Inferior parietal cortex (tissue), 1 donor: Measurements from ENCODE around the gene SNAPC2.
A peak's percentile ranks its signal among the peaks of the same experiment; 100 is the strongest.

Experiments used
- DNase-seq: peaks from one replicate; pipeline ENCODE4 v3.0.0-alpha.2; 2016; ENCODE audit errors: extremely low spot score

Gene SNAPC2, protein sequence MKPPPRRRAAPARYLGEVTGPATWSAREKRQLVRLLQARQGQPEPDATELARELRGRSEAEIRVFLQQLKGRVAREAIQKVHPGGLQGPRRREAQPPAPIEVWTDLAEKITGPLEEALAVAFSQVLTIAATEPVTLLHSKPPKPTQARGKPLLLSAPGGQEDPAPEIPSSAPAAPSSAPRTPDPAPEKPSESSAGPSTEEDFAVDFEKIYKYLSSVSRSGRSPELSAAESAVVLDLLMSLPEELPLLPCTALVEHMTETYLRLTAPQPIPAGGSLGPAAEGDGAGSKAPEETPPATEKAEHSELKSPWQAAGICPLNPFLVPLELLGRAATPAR

GRCh38 chr19:7919610-7920518 is at the start of gene SNAPC2:
Gene SNAPC2 (plus strand): TSS chr19:7920338. CDS start chr19:7920367, 29 bp downstream.
- peak; percentile 90 for DNase-seq

- peak; percentile 46 for DNase-seq
These were observed 49.3 kb upstream of the SNAPC2 start for GRCh38 chr19:7870571-7871436.

DNA sequence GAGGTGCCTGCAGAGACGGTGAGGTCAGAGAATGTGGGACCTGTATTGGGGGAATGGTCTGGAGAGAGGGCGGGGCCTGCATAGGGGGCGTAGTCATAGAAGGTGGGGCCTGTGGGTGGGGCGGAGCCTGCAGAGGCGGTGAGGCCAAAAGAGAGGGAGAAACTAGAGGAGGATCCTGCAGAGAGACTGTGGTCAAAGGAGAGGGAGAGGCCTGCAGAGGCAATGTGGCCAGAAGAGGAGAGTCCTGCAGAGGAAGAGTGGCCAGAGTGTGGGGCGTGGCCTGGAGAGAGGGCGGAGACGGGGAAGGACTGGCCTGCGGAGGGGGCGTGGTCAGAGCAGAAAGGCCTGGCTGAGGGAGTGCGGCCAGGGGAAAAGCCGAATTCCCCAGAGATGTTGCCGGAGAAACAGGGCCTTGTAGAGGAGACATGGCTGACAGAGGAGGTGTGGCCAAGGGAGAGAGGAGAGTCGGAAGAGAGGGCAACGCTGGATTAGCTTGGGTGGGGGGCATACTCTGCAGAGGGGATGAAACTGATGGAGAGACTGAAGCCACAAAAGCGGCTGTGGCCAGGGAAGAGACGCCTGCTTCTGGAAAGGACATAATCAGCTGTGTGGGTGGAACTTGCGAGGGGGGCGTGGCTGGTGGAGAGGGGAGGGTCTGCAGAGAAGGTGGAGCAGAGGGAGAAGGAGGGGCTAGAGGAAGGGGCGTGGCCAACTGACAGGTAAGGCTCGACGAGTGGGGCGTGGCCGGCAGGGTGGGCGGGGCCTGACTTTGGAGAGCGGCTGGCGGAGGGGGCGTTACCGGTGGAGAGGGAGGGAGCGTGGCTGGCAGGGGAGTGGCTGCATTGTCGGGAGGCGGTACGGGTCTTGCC is 48.5 kb upstream of the SNAPC2 start:
- DNase-seq, result peak; percentile 55

GRCh38 chr19:7872306-7873204 is 47.6 kb upstream of the SNAPC2 start:
- no peak for DNase-seq

- DNase-seq, result no peak
These were observed 46.6 kb upstream of the SNAPC2 start for GRCh38 chr19:7873304-7874075.

DNA sequence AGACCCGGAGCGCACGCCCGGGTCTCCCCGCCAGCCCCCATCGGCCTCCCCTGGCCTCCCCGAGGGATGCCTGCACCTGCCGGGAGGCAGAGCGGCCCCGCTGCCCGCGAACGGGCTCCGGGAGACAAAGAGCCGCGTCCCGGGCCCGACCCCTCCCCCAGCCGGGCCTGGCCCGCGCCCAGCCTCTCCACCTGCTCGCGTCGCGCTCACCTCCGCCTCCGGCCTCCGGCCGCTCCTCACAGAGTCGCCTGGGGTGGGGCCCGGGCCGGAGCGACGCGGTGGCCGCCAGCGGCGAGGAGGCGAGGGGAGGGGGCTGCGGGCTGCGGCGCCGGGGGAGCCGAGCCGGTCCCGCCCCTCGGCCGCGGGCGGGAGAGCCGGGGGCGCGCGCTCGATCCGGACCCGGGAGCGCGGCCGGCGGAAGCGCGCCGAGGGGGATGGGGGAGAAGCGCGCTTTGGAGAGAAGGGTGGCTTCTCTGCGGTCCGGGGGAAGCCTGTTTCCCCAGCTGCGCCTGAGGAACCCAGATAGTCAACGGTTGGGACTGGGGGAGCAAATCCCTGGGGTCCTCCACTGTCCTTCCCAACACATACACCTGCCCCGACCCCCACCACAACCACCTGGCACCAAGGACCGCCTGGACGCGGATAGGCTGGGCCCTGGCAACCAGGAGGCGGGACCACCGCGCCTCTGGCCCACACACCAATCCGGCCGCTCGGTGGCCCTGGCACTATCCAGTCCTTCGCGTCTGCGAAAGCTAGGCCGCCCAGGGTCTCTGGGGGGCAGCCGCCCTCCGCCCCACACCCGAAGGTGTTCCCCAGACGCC is 45.9 kb upstream of the SNAPC2 start, which contains the start of gene PRR36:
Gene PRR36, minus strand, starts transcription at position 315 of the 821 bp plus-strand sequence. CDS start 701 bp downstream, outside the sequence.
- DNase-seq, result peak; percentile 47

GRCh38 chr19:7874897-7875273 is 45.3 kb upstream of the SNAPC2 start:
- no peak for DNase-seq

DNA sequence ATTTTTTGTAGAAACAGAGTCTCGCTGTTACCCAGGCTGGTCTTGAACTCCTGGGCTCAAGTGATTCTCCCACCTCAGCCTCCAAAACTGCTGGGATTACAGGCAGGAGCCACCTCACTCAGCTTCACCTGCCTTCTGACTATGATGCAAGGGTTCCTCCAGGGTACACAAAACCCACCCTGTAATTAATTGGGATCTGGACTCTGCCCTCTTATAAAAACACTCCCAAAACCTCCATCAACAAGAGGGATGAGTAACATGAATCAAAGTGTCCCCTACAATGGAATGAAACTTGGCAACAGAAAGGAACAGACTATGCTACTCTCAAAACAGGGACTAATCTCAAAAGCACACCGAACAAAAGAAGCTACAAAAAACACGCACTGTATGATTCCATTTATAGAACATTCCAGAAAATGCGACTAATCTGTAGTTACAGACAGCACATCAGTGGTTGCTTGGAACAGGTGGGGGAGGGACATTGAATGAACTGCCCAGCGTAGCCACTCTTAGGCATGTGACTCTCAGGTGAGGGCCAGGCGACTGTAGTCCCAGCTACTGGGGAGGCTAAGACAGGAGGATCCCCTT is 42.8 kb upstream of the SNAPC2 start:
- DNase-seq, result no peak

- no peak for DNase-seq
These were observed 40.9 kb upstream of the SNAPC2 start for GRCh38 chr19:7879111-7879807.

- no peak for DNase-seq
These were observed 40.3 kb upstream of the SNAPC2 start for GRCh38 chr19:7879836-7880235.

DNA sequence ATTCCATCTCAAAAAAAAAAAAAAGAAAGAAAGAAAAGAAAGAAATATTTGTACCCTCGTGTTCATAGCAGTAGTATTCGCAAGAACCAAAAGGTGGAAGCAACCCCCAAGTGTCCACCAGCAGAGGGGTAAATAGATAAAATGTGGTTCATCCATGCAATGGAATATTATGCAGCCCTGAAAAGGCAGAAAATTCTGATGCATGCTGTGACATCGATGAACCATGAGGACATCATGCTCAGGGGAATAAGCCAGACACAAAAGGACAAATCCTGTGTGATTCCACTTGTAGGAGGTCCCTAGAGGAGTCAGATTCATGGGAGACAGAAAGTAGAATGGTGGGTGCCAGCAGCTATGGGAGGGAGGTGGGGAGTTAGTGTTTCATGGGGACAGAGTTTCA is 38.2 kb upstream of the SNAPC2 start:
- no peak for DNase-seq

DNA sequence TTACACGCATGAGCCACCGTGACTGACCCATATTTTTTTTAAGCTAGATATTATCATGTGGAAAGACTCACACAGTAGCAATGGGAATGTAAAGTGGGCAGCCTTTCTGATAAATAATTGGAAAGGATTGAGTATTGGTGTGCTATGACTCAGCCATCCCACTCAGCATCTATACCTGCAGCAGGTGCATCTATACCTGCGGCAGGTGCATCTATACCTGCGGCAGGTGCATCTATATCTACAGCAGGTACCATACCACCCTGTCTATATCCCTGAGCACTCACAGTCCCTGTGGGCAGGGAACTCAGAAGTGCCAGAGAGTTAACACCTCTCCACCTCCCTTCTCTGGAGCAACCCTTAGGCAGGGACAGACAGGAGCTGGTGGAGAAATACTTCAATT is 37.0 kb upstream of the SNAPC2 start:
- DNase-seq, result no peak

DNA sequence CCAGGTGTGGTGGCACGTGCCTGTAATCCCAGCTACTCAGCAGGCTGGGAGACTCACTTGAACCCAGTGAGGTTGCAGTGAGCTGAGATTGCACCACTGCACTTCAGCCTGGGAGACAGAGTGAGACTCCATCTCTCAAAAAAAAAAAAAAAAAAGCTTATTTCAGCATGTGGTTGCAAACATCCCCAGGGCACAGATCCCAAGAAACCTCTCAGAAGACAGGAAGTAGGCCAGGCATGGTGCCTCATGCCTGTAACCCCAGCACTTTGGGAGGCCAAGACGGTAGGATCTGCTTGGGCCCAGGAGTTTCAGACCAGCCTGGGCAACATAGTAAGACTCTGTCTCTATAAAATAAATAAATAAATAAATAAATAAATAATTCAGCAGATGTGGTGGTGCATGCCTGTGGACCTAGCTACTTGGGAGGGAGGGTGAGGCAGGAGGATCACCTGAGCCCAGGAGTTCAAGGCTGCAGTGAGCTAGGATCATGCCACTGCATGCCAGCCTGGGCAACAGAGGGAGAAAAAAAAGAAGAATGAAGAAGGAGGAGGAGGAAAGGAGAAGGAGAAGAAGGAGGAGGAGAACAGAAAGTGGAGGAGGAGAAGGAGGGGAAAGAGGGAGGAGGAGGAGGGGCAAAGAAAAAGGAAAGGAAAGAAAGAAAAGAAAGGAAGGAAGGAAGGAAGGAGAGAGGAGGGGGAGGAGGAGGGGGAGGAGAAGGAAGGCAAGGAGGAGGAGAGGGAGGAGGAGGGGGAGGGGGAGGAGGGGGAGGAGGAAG is 36.2 kb upstream of the SNAPC2 start:
- DNase-seq, result no peak

DNA sequence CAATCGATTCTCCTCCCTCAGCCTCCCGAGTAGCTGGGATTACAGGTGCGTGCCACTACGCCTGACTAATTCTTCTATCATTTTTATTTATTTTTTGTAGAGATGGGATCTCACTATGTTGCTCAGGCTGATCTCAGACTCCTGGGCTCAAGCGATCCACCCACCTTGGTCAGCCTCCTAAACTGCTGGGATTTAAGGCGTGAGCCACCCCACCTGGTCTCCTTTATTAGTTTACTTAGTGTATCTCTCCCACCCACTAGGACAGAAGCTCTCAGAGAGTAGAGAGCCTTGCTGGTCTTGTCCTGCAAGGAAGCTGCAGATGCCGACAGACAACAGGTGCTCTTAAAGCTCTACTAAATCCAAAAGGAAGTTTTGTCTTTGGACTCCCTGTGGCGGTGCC is 34.3 kb upstream of the SNAPC2 start:
- no peak for DNase-seq

GRCh38 chr19:7887408-7888144 is 32.6 kb upstream of the SNAPC2 start:
- no peak for DNase-seq
